ENCODE results near the gene ZNF557.
A peak's percentile ranks its signal among the peaks of the same experiment; 100 is the strongest.
"Not testable (repeated sequence)": the region's sequence is repeated elsewhere in the genome, so short reads cannot be mapped to it uniquely, and the experiment has no call there.

ZNF557 gene

DNA sequence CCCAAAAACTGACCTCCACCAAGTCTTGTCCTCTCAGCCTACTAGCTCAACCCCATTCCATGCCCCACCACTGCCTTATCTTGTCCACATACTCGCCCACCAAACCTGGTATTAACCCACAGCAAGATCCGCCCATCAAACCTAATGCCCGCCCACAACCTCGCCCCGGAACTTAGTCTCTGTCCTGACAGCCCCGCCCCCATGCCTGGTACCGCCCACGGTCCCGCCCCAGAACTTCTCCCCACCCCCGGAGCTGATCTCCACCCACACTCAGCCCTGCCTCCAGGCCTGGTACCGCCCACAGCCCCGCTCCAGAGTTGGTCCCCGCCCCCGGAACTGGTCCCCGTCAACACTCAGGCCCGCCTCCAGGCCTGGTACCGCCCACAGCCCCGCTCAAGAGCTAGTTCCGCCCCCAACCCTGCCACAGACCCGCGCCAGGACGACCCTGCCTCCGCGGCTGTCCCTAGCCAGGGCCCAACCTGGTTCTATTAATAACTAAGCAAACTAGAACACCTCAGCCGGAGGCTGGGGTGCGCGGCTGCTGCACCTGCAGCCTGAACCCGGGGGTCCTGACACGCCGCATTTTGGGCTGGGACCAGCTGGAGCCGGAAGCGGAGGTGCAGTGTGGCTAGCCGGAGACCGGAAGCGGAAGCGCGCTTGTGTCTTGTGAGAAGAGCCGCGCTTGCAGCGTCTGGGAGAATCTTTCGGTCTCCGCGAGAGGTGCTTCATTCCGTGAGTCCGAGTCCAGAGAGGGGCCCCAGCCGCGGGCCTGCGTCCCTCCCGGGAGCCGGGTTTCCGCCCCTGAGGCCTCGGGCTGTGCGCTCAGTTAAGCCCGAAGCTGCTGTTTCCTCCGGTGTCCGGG is at the start of gene ZNF557:
Gene ZNF557 (plus strand): TSS at position 662 of the 862 bp plus-strand sequence. CDS start 5,372 bp downstream, outside the sequence.
- DNase-seq (ENCODE audit: low read depth) = peak; percentile 98

DNA sequence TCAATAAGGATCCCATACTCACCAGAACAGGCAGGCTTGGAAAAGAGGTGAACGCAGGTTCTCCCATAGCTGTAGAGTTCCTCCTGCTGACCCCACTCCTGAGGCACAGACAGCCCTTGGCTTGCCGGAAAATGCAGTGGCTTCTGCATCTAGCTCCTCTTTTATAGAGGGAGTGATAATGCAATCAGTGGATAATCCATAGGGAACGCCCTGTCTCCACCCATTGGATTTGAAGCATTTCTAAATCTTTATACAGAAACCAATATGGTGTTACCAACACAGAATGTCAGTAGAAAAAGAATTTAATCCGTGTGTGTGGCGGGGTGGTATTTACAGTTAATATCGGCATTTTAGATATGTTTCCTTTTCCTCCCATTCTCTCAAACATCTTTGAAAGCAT is 48.2 kb upstream of the ZNF557 start, which contains the start of gene MBD3L2B:
Gene MBD3L2B (minus strand): TSS at position 101 of the 400 bp plus-strand sequence. CDS start 34 bp downstream, at position 67.
- DNase-seq (ENCODE audit: low read depth) = not testable (repeated sequence)

DNA sequence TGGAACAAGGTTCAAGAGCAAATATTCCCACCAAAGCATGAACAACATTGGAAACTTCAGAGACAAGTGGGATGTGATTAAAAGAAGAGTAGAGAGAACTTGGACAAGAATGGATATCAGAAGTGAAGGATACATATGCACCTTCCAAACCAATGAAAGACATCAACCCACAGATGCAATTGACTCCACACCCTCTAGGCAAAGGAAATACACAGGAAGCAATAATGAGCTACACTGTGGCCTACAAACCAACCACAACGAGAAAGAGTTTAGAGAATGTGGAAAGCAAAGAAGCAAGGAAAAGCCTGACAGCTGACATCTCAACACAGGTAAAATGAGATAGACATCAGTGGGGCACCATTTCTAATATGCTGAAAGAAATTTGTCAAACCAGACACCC is 40.7 kb upstream of the ZNF557 start:
- not testable (repeated sequence) for DNase-seq (ENCODE audit: low read depth)

DNA sequence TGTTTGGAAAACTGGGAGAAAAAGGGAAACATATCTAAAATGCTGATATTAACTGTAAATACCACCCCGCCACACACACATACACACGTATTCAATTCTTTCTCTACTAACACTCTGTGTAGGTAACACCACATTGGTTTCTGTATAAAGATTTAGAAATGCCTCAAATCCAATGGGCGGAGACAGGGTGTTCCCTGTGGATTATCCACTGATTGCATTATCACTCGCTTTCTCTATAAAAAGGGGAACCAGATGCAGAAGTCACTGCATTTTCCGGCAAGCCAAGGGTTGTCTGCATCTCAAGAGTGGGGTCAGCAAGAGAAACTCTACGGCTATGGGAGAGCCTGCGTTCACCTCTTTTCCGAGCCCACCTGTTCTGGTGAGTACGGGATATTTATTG is 39.2 kb upstream of the ZNF557 start, which contains the start of gene MBD3L5:
Gene MBD3L5 (plus strand): TSS at position 301 of the 400 bp plus-strand sequence. CDS start 34 bp downstream, at position 335.
- DNase-seq (ENCODE audit: low read depth) = not testable (repeated sequence)

DNA sequence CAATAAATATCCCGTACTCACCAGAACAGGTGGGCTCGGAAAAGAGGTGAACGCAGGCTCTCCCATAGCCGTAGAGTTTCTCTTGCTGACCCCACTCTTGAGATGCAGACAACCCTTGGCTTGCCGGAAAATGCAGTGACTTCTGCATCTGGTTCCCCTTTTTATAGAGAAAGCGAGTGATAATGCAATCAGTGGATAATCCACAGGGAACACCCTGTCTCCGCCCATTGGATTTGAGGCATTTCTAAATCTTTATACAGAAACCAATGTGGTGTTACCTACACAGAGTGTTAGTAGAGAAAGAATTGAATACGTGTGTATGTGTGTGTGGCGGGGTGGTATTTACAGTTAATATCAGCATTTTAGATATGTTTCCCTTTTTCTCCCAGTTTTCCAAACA is 29.4 kb upstream of the ZNF557 start, which contains the start of gene MBD3L4:
Gene MBD3L4 (minus strand): TSS at position 101 of the 400 bp plus-strand sequence. CDS start 35 bp downstream, at position 66.
- DNase-seq (ENCODE audit: low read depth) = not testable (repeated sequence)

DNA sequence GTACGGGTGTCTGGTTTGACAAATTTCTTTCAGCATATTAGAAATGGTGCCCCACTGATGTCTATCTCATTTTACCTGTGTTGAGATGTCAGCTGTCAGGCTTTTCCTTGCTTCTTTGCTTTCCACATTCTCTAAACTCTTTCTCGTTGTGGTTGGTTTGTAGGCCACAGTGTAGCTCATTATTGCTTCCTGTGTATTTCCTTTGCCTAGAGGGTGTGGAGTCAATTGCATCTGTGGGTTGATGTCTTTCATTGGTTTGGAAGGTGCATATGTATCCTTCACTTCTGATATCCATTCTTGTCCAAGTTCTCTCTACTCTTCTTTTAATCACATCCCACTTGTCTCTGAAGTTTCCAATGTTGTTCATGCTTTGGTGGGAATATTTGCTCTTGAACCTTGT is 27.9 kb upstream of the ZNF557 start:
- not testable (repeated sequence) for DNase-seq (ENCODE audit: low read depth)

DNA sequence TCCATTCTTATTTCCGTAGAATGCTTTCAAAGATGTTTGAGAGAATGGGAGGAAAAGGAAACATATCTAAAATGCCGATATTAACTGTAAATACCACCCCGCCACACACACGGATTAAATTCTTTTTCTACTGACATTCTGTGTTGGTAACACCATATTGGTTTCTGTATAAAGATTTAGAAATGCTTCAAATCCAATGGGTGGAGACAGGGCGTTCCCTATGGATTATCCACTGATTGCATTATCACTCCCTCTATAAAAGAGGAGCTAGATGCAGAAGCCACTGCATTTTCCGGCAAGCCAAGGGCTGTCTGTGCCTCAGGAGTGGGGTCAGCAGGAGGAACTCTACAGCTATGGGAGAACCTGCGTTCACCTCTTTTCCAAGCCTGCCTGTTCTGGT is 20.5 kb upstream of the ZNF557 start, which contains the start of gene MBD3L2:
Gene MBD3L2 (plus strand): TSS at position 301 of the 400 bp plus-strand sequence. CDS start 53 bp downstream, at position 354.
- not testable (repeated sequence) for DNase-seq (ENCODE audit: low read depth)

DNA sequence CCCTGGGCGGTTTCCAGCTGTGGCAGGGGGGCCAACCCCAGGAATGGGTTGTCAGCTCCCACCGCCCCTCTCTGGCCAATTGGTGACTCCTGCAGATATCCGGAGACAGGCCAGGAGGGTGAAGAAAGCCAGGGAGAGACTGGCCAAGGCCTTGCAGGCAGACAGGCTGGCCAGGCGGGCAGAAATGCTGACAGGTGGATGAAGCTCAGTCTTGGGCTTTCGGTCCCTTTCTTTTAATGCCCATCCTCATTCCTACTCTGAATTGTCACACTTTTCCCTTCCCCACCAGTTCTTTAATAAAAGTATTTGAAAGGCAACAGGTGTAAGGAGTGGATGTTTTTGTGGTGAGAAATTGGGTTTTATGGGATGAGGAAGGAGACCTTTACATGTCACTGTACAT is 18.1 kb upstream of the ZNF557 start:
- not testable (repeated sequence) for DNase-seq (ENCODE audit: low read depth)

DNA sequence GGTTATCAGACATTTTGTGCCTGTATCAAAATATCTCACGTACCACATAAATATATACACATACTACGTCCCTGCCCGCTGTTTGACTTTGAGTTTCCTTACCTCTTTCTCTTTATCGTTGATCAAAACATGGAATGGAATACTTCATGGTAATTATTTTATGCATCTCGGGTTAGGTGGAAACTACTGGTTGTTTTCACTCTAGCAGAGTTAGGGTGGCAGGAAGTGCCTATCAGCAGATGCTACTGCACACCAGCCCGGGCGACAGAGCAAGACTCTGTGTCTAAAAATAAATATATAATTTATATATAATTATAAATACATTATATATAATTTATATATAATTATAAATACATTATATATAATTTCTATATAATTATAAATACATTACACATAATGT is 16.6 kb upstream of the ZNF557 start:
- DNase-seq (ENCODE audit: low read depth) = not testable (repeated sequence)

DNA sequence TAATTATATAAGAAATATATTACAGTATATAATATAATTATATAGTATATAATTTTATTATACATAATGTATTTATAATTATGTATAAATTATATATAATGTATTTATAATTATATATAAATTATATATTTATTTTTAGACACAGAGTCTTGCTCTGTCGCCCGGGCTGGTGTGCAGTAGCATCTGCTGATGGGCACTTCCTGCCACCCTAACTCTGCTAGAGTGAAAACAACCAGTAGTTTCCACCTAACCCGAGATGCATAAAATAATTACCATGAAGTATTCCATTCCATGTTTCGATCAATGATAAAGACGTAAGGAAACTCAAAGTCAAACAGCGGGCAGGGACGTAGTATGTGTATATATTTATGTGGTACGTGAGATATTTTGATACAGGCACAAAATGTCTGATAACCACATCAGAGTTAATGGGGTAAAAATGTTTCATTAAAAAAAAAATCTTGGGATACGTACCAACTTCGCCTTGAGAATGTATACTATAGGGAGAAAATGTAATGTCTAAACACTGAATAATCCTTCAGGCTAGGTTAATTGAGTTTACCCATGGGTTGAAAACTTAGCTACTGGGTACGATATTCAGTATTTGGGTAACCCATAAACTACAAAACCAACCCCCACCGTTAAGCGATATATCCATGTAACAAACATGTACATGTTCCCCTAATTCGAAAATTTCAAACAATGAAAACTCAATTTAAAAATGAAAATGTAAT is 14.7 kb upstream of the ZNF557 start:
- not testable (repeated sequence) for DNase-seq (ENCODE audit: low read depth)

DNA sequence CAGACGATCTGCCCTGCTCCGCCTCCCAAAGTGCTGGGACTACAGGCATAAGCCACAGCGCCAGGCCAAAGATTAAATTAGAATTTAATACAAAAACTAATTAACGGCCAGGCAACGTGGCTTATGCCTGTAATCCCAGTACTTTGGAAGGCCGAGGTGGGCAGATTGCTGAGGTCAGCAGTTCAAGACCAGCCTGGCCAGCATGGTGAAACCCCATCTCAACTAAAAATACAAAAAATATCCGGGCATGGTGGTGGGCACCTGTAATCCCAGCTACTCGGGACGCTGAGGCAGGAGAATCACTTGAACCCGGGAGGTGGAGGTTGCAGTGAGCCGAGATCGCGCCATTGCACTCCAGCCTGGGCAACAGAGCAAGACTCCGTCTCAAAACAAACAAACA is 13.8 kb upstream of the ZNF557 start:
- DNase-seq (ENCODE audit: low read depth) = not testable (repeated sequence)

DNA sequence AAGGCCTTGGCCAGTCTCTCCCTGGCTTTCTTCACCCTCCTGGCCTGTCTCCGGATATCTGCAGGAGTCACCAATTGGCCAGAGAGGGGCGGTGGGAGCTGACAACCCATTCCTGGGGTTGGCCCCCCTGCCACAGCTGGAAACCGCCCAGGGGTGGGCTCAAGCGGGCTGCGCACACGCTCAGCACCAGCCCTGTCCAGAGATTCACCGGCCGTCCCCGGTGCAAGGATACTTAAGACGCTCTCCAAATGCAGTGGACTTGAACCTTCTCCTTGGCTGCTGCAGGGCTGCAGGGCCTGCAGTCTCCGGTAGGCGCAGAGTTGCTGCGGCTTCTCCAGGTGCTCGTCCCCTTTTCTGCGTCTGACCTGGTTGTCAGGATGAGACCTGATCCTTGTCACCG is 13.1 kb upstream of the ZNF557 start:
- not testable (repeated sequence) for DNase-seq (ENCODE audit: low read depth)

DNA sequence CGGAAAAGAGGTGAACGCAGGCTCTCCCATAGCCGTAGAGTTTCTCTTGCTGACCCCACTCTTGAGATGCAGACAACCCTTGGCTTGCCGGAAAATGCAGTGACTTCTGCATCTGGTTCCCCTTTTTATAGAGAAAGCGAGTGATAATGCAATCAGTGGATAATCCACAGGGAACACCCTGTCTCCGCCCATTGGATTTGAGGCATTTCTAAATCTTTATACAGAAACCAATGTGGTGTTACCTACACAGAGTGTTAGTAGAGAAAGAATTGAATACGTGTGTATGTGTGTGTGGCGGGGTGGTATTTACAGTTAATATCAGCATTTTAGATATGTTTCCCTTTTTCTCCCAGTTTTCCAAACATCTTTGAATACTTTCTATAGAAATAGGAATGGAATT is 10.9 kb upstream of the ZNF557 start, which contains the start of gene MBD3L3:
Gene MBD3L3 (minus strand): TSS at position 101 of the 400 bp plus-strand sequence. CDS start 71 bp downstream, at position 30.
- not testable (repeated sequence) for DNase-seq (ENCODE audit: low read depth)

DNA sequence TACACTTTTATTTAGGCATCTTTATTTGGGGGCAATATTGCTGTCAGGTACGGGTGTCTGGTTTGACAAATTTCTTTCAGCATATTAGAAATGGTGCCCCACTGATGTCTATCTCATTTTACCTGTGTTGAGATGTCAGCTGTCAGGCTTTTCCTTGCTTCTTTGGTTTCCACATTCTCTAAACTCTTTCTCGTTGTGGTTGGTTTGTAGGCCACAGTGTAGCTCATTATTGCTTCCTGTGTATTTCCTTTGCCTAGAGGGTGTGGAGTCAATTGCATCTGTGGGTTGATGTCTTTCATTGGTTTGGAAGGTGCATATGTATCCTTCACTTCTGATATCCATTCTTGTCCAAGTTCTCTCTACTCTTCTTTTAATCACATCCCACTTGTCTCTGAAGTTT is 9.5 kb upstream of the ZNF557 start:
- DNase-seq (ENCODE audit: low read depth) = not testable (repeated sequence)

DNA sequence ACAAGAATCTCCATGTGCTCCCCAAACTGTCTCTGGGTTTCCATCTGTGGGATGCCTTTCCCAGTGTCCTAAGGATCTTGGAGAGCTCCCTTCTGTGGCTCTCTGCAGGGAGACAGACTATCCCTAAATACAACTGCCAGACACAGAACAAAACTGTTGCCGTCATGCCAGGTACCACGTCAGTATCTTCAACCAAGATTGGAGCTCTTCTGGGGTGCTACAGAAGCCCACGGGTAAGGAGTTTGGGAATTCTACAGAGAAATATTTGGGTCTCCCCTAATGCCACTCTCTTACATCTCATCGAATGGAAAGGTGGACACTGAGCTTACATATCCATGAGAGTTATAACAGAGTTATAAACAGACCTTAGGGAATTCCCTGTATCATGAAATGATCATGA is 6.2 kb upstream of the ZNF557 start:
- no peak for DNase-seq (ENCODE audit: low read depth)

DNA sequence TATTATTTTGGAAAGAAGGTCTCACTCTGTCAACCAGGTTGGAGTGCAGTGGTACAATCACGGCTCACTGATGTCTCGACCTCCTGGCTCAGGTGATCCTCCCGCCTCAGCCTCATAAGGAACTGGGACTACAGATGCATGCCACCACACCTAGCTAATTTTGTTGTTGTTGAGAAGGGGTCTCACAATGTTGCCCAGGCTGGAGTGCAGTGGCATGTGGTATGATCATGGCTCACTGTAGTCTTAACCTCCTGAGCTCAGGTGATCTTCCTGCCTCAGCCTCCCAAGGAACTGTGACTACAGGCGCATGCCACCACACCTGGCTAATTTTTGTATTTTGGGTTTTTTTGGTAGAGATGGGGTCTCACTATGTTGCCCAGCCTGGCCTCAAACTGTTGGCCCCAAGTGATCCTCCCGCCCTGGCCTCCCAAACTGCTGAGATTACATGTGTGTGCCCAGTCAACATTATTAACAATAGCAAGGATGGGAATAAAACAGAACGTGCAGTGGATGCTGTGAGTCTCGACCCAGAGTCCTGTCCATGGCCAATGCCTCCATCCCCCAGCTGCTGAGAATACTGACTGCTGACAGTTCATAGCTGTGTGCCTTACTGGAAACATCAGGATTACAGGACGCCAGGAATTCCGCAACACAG is 5.6 kb upstream of the ZNF557 start:
- no peak for DNase-seq (ENCODE audit: low read depth)

DNA sequence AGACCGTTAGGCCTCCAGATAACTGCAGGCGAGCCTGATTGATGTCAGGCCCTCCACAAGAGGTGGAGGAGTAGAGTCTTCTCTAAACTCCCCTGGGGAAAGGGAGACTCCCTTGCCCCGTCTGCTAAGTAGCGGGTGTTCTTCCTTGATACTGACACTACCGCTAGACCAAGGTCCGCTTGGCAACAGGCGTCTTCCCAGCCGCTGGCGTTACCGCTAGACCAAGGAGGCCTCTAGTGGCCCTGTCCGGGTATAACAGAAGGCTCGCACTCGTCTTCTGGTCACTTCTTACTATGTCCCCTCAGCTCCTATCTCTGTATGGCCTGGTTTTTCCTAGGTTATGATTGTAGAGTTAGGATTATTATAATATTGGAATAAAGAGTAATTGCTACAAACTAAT is 2.4 kb upstream of the ZNF557 start:
- not testable (repeated sequence) for DNase-seq (ENCODE audit: low read depth)

DNA sequence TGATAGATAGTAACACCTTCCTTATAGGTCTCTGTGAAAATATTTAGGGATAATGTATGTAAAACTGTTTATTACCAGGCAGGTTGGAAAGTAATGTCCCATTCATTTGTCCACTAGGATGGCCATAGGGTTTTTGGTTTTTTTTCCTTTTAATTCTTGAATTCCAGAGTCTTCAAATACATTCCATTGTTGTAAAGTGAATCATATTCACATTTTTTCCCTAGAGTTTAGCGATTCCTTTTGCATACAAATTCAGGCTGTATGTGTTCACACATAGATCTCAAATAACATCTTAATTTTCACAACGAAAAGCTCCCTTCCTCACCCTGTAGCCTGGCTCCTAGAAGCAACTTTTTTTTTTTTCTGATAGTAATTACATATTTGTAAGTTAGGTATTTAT is 1.8 kb upstream of the ZNF557 start:
- no peak for DNase-seq (ENCODE audit: low read depth)

DNA sequence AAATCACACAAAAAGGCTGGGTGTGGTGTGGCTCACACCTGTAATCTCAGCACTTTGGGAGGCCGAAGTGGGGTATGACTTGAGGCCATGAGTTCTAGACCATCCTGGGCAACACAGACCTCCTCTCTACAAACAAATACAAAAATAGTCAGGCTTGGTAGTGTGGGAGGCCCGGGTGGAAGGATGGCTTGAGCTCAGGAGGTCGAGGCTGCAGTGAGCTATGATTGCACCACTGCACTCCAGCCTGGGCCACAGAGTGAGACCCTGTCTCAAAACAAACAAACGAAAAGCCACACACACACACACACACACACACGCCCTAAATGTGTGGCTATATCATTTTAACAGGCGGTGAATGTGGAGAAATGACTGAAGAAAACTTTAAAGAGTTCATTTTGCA is 904 bp upstream of the ZNF557 start:
- DNase-seq (ENCODE audit: low read depth) = no peak

DNA sequence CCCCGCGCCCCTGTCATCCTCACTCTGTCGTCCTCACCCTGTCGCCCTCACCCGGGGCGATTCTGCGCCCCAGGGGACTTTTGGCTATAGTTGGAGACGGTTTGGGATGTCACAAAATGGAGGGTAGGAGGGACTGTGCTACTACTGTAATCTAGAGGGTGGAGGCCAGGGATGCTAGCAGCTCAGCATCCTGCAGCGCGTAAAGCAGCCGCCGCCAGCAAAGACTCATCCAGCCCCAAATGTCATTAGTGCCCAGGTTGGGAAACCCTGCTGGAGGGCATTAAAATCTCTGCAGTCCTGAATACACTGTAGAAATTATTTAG is 362 bp downstream of the ZNF557 start:
- DNase-seq (ENCODE audit: low read depth) = no peak

DNA sequence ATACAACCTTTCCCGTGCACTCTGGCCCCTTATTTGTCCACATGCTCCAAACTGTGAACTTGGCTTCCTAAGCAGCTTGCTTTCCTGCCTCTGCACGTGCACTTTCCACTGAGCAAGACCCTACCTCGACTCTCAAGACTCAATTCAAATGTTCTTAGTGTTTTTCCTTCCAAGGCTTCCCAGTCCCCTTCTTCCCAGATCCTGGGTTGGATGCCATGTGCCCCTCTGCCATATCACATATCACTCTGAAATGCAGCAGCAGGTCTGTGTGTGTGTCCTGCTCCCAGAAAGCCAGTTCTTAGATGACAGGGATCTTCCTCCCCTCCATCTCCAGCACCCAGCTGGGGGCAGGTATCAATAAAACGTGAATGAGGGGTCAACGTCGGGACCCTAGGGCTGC is 3.0 kb downstream of the ZNF557 start:
- no peak for DNase-seq (ENCODE audit: low read depth)

DNA sequence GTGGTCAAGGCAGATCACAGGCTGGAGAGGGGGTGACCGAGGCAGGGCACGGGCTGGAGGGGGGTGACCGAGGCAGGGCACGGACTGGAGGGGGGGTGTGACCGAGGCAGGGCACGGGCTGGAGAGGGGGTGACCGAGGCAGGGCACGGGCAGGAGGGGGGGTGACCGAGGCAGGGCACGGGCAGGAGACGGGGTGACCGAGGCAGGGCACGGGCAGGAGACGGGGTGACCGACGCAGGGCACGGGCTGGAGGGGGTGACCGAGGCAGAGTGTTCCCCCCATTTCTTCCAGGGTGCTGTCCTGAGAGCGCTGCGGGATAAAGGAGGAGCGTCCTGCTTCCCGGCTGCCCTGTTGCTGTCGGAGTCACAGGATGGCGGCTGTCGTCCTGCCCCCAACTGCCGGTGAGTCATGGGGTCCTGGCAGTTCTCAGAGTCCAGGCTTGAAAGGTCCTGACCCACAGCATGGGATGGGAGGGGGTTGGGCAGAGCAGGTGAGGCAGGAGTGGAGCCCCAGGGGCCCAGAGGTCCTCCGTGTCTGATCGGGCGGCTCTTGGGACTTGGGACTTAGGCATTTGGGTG is 5.3 kb downstream of the ZNF557 start:
- no peak for DNase-seq (ENCODE audit: low read depth)

Data from stimulated activated CD8-positive, alpha-beta memory T cell treated with anti-CD3 and anti-CD28 coated beads, Interleukin-4, amount 100 ng/mL, for 24 hours (primary cell).